ENCODE measurements around the gene UROD.
"Not testable (repeated sequence)": the region's sequence is repeated elsewhere in the genome, so short reads cannot be mapped to it uniquely, and the experiment has no call there.

UROD gene

GRCh38 chr1:45011837-45012638, at the start of gene UROD:
UROD (plus strand) TSS chr1:45012254; CDS start chr1:45012266, 12 bp downstream.
- peak; percentile 94 for FAIRE-seq

- no peak for FAIRE-seq
Observed at GRCh38 chr1:44962729-44963128, 49.3 kb upstream of the UROD start.

GRCh38 chr1:44964396-44964795, 47.7 kb upstream of the UROD start:
- FAIRE-seq: no peak

- FAIRE-seq: no peak
Observed at GRCh38 chr1:44970317-44970716, 41.7 kb upstream of the UROD start.

DNA sequence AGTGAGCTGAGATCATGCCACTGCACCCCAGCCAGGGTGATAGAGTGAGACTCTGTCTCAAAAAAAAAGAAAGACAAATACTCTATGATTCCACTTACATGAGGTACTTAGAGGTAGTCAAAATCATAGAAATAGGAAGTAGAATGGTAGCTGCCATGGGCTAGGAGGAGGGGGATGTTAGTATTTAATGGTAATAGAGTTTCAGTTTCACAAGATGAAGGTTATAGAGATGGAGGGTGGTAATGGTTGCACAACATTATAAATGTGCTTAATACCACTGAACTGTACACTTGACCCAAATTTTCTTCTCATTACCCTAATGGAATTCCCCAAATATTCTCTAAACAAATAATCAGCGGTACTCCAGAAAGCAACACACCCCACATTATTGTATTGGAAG, 38.4 kb upstream of the UROD start:
- FAIRE-seq: no peak

DNA sequence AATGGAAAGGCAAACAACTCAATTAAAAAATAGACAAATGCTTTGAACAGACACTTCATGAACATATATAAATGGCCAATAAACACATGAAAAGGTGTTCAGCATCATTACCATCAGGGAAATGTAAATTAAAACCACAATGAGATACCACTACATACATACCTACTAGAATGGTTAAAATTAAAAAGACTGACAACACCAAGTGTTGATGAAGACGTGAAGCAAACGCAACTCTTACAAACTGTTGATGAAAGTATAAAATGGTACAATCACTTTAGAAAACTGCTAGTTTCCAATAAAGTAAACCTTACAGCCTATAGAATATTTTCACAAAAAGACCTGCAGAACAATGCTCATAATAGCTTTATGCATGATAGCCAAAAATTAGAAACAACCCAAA, 35.8 kb upstream of the UROD start:
- no peak for FAIRE-seq

DNA sequence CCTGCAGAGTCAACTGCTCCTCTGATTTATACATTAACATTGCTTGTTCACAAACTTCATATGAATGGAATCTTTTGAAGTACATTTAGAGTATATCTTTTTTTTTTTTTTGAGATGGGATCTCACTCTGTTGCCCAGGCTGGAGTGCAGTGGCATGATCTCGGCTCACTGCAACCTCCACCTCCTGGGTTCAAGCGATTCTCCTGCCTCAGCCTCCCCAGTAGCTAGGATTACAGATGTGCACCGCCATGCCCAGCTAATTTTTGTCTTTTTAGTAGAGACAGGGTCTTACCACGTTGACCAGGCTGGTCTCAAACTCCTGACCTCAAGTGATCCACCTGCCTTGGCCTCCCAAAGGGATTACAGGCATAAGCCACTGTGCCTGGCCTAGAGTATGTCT, 34.7 kb upstream of the UROD start:
- not testable (repeated sequence) for FAIRE-seq

GRCh38 chr1:44985747-44986359, 26.2 kb upstream of the UROD start:
- no peak for FAIRE-seq

- FAIRE-seq: no peak
Observed at GRCh38 chr1:44988531-44989156, 23.4 kb upstream of the UROD start.

DNA sequence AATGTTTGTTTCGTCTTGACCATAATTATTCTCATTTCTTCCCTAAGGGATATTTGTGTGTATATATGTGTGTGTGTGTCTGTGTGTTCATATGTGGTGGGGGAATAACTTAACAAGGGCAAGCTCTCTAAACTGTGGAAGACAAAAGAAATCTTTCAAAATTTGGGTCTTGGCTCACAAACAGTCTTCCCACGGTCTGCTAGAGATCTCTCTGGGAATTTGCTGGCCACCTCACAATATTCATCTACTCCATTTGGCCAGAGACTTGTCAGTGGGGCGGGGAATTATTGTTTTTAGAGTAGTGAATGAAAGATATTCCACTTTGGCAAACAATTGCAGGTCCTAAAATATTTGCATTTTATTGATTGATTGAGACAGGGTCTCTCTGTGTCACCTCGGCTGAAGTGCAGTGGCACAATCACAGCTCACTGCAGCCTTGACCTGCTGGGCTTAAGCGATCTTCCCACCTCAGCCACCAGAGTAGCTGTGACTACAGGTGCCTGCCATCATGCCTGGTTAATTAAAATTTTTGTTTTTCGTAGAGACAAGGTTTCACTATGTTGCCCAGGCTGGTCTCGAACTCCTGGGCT, 17.6 kb upstream of the UROD start:
- FAIRE-seq: no peak

GRCh38 chr1:44995467-44996238, 16.4 kb upstream of the UROD start:
- no peak for FAIRE-seq

GRCh38 chr1:44999232-44999631, 12.8 kb upstream of the UROD start:
- no peak for FAIRE-seq

DNA sequence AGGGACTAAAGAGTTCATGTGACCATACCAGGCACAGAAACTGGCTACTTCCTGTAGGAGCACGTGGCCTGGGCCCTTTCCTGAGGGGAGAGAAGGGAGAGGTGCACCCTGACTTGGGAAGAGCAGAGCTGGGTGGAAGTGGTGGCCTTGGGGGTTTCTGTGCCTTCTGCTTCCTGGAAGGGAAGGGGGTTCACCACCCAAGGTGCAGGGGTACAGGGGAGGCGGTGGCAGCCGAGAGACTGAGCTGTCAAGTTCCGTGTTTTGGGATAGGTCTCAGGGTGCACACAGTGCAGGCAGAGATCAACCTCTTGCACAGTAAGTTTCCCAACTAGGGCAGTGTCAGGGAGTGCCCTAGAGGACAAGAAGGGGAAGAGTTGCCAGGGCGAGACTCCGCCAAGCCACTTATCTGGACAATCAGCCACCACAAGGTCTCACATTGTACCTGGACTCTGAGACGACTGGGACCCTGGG, 11.0 kb upstream of the UROD start:
- no peak for FAIRE-seq

DNA sequence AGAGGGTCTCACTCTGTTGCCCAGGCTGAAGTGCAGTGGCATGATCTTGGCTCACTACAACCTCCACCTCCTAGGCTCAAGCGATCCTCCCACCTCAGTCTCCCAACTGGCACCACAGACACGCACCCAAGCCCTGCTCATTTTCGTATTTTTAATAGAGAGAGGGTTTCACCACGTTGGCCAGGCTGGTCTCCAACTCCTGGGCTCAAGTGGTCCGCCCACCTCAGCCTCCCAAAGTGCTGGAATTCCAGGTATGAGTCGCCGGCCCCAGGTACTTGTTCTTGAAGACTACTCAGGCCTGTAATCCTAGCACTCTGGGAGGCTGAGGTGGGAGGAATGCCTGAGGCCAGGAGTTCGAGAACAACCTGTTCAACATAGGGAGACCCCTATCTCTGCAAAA, 10.5 kb upstream of the UROD start:
- FAIRE-seq: not testable (repeated sequence)

GRCh38 chr1:45002650-45003645, 9.1 kb upstream of the UROD start:
- no peak for FAIRE-seq

DNA sequence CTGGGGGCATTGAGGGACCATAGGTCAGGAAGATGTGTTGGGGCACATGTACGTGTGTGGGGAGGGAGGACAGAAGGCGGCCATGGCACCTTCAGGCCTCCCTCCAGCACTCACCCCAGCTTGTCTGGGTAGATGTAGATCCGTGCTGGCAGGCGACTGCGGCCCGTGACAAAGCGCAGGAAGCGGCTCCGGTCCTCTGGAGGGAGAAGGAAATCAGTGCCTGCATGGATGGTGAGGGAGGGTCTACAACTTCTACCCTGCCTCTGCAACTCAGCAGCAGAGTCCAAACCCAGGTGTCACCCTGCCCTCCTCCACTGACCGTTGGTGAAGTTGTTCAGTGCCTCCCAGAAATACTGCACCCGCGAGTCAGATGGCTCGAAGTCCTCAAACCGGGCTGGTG, 8.3 kb upstream of the UROD start:
- no peak for FAIRE-seq

DNA sequence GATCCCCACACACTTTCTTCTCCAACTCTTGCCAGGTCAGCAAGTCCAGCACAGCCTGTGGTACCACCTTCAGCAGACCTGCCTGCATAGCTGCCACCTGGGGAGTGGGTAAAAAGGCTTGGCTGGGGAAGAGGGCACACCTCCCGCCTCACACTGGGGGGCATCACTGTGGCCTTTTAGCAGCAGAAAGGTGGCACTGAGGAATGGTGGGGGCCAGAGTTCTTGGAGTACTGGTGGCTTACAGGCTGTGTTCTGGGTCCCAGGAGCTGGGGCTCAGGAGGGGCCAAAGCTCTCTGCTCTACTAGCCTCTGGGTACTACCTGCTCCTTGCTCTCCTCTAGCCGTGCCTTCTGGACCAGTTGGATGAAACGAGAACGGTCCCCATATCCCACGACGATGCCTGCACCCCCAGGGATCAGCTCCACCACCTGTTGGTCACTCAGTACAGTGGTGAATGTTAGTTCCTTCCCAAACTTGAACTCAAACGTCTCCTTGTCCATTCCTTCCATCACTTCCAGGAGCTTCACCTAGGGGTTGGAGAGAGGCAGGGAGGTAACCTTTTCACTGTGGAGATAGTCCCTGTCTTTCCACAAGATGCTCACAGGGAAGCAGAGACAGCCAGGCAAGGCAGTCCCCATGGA, 7.7 kb upstream of the UROD start:
- FAIRE-seq: no peak

- no peak for FAIRE-seq
Observed at GRCh38 chr1:45005761-45006160, 6.3 kb upstream of the UROD start.

DNA sequence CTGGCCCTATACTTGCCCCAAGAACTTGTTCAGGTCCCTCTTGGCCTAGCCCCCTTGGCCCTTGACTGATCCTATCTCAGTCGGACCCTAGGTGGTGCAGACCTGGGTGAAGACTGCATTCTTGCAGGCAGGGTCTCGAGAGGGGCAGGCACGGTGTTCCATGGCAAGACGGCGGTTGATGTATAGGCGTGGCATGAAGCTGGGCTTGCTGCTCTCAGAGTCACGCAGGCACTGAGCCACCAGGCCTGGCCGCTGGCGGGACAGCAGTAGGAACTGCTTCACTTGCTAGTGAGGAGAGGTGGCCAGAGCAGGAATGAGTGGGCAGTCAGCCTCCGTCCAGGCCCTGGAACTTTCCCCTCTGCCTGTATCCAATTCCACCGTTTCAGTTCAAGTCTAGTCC, 4.7 kb upstream of the UROD start:
- FAIRE-seq: no peak

- no peak for FAIRE-seq
Observed at GRCh38 chr1:45008076-45008475, 4.0 kb upstream of the UROD start.

DNA sequence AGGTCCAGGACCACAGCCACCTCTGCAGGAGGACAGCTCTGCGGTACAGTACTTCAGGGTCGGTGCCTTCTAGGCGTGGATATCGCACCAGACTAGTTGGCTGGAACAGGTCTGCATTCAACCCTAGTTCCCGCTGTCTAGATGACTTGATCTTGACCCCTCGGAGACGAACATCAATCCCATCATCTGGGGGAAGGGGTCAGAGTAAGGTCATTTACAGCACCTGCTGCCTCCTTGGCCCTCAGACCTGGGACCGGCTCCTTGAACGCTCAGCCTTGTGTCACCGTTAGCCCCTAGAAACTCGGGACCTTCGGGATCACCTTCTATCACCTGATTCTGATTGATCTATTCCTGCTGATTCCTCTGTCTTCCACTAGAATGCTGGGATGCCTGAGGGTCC, 3.5 kb upstream of the UROD start:
- FAIRE-seq: no peak
